ENCODE measurements around the gene LHX1.

DNA sequence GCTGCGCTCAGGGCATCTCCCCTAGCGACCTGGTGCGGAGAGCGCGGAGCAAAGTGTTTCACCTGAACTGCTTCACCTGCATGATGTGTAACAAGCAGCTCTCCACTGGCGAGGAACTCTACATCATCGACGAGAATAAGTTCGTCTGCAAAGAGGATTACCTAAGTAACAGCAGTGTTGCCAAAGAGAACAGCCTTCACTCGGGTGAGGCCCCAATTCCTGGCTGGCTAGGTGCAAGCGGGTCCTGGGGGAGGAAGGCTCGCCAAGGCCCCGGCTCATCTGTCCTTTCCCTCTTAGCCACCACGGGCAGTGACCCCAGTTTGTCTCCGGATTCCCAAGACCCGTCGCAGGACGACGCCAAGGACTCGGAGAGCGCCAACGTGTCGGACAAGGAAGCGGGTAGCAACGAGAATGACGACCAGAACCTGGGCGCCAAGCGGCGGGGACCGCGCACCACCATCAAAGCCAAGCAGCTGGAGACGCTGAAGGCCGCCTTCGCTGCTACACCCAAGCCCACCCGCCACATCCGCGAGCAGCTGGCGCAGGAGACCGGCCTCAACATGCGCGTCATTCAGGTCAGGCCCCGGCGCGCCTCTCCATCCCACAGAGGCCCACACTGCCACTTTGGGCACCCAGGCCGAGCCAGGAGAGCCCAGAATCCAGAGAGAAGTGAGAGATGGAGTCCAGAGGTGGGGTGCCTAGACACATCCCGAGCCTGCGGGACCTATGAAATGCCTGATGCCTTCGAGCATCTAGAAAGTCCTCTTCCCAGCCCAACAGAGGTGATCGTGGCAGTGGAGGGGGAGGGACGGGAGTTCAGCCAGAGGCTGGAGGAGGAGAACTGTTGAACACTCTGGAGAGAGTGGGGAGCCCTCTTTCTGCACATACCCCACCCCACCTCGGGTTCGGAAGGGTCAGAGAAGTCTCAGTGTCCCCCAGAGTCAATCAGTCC lies 3.3 kb downstream of the LHX1 start:
- TF ChIP-seq POLR2A (IDR thresholded peaks at IDR 0.05) = no peak
- TF ChIP-seq, protein P1, sequence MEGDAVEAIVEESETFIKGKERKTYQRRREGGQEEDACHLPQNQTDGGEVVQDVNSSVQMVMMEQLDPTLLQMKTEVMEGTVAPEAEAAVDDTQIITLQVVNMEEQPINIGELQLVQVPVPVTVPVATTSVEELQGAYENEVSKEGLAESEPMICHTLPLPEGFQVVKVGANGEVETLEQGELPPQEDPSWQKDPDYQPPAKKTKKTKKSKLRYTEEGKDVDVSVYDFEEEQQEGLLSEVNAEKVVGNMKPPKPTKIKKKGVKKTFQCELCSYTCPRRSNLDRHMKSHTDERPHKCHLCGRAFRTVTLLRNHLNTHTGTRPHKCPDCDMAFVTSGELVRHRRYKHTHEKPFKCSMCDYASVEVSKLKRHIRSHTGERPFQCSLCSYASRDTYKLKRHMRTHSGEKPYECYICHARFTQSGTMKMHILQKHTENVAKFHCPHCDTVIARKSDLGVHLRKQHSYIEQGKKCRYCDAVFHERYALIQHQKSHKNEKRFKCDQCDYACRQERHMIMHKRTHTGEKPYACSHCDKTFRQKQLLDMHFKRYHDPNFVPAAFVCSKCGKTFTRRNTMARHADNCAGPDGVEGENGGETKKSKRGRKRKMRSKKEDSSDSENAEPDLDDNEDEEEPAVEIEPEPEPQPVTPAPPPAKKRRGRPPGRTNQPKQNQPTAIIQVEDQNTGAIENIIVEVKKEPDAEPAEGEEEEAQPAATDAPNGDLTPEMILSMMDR (IDR thresholded peaks at IDR 0.05) = no peak
